Measurements from ENCODE around the gene CAD. TPM values are rescaled to one million over a fixed set of nuclear protein-coding genes. Genes with fewer than 3 reads are reported as not detected.

The CAD gene
- total RNA-seq, 1 experiment from 2014 or later, result 130 TPM

GRCh38 chr2:27236626-27237025 is 19.5 kb downstream of the CAD start:
- WGBS (ENCODE audit: extremely low coverage, insufficient read length, low lambda C conversion rate), result no CpG with 5 or more reads among the region's 3 CpGs
- Histone ChIP-seq H4K5ac (ENCODE audit: insufficient read length, low read depth, low read length) (no peak overlapping the region), H3K79me1 (ENCODE audit: insufficient read depth, low read depth, low read length, poor library complexity, severe bottlenecking) (no peaks in the 10 kb centered on the region), H2AK5ac (ENCODE audit: insufficient read length, low read length) (no peak overlapping the region), H4K20me1 (ENCODE audit: control insufficient read depth, insufficient read depth, insufficient read length) (peaks cover 2% of the 10 kb centered on the region), H3K9me3 (ENCODE audit: control insufficient read depth, low read depth, low read length) (no peaks in the 10 kb centered on the region), H3K23ac (ENCODE audit: insufficient read length, low read depth, low read length) (no peak overlapping the region), H3K14ac (ENCODE audit: insufficient read depth, low read length) (no peak overlapping the region), H2BK12ac (ENCODE audit: insufficient read length, low read depth, low read length) (no peak overlapping the region), H3K4ac (ENCODE audit: low read depth, low read length) (no peak overlapping the region), H2AFZ (ENCODE audit: low read length) (no peak overlapping the region), H3K27me3 (ENCODE audit: insufficient read depth, low read length) (no peaks in the 10 kb centered on the region), H3T11ph (ENCODE audit: low read length) (no peak overlapping the region), H3K4me2 (ENCODE audit: insufficient read depth, insufficient read length, low read length) (no peak overlapping the region), H2BK20ac (ENCODE audit: low read depth, low read length, poor library complexity, severe bottlenecking) (no peak overlapping the region), H3K56ac (ENCODE audit: insufficient read length, low read depth, low read length) (no peak overlapping the region), H3K9ac (ENCODE audit: extremely low read depth, insufficient read length, low read length) (no peak overlapping the region), H3K23me2 (ENCODE audit: insufficient read length, low read depth, low read length, poor library complexity, severe bottlenecking) (no peaks in the 10 kb centered on the region), H3K27ac (ENCODE audit: insufficient read length, low read depth, low read length) (no peak overlapping the region), H4K91ac (ENCODE audit: insufficient read length, low read depth, low read length) (no peak overlapping the region), H3K4me1 (ENCODE audit: insufficient read depth, low read length) (no peaks in the 10 kb centered on the region), H2BK5ac (ENCODE audit: insufficient read length, low read length) (no peak overlapping the region), H4K8ac (replicated peaks; ENCODE audit: insufficient read length, low read depth, low read length) (no peak overlapping the region), H2BK15ac (ENCODE audit: low read depth, low read length) (no peak overlapping the region), H3K79me2 (ENCODE audit: insufficient read depth, low read length) (no peaks in the 10 kb centered on the region), H2BK120ac (ENCODE audit: low read depth, low read length, poor library complexity, severe bottlenecking) (no peak overlapping the region), H3K18ac (ENCODE audit: insufficient read length, low read depth, low read length) (no peak overlapping the region)
- no peak for DNase-seq
- Mint-ChIP-seq H3K36me3 (ENCODE audit: insufficient read depth in 1 of 3, low read depth in 3 of 3) (peaks cover 70 to 100% (median 99%) of the 10 kb centered on the region in 3 experiments), H3K27me3 (ENCODE audit: low read depth) (no peaks in the 10 kb centered on the region), H3K4me1 (no peaks in the 10 kb centered on the region), H3K4me3 (no peak overlapping the region), H3K27ac (no peak overlapping the region; a peak in 1 of 7 replicates), H3K9me3 (no peaks in the 10 kb centered on the region)
- TF ChIP-seq CTCF (conservative IDR thresholded peaks at IDR 0.05), result no peak

All from H9 (cell line).